Stimulated activated CD8-positive, alpha-beta memory T cell treated with anti-CD3 and anti-CD28 coated beads, Interleukin-12 subunit alpha, Interleukin-12 subunit beta, amount 100 ng/mL, for 1 hour (primary cell): ENCODE results near the gene KRTAP22-1.

Source experiments
- DNase-seq: peaks from one replicate; pipeline ENCODE4 v3.0.0-alpha.2; 2020; ENCODE audit warnings: low read depth

KRTAP22-1 gene

GRCh38 chr21:30600787-30601186, at the start of gene KRTAP22-1:
TSS of gene KRTAP22-1 (plus strand) at chr21:30601087.
- DNase-seq, result no peak

GRCh38 chr21:30552782-30553181, 48.1 kb upstream of the KRTAP22-1 start:
- DNase-seq, result no peak

GRCh38 chr21:30555095-30555494, 45.8 kb upstream of the KRTAP22-1 start:
- no peak for DNase-seq

- DNase-seq, result no peak
Observed at GRCh38 chr21:30561264-30561895, 39.5 kb upstream of the KRTAP22-1 start, which contains the start of gene KRTAP19-7. TSS of gene KRTAP19-7 (minus strand) at chr21:30561314. CDS start at chr21:30561289, 25 bp downstream.

GRCh38 chr21:30561957-30562356, 38.9 kb upstream of the KRTAP22-1 start:
- DNase-seq, result no peak

- no peak for DNase-seq
Observed at GRCh38 chr21:30563072-30563471, 37.8 kb upstream of the KRTAP22-1 start.

- no peak for DNase-seq
Observed at GRCh38 chr21:30563630-30564029, 37.3 kb upstream of the KRTAP22-1 start.

GRCh38 chr21:30567617-30568016, 33.3 kb upstream of the KRTAP22-1 start:
- no peak for DNase-seq

- no peak for DNase-seq
Observed at GRCh38 chr21:30577766-30578165, 23.1 kb upstream of the KRTAP22-1 start.

GRCh38 chr21:30579346-30579745, 21.5 kb upstream of the KRTAP22-1 start:
- no peak for DNase-seq

GRCh38 chr21:30580132-30580531, 20.8 kb upstream of the KRTAP22-1 start:
- no peak for DNase-seq

- DNase-seq, result no peak
Observed at GRCh38 chr21:30582870-30583269, 18.0 kb upstream of the KRTAP22-1 start.

GRCh38 chr21:30590297-30590696, 10.6 kb upstream of the KRTAP22-1 start, which contains the start of gene KRTAP22-2:
TSS of gene KRTAP22-2 (minus strand) at chr21:30590397.
- no peak for DNase-seq

GRCh38 chr21:30592140-30592539, 8.7 kb upstream of the KRTAP22-1 start, which contains the start of gene KRTAP6-3:
TSS of gene KRTAP6-3 (plus strand) at chr21:30592440. CDS start at chr21:30592446, 6 bp downstream.
- DNase-seq, result no peak

GRCh38 chr21:30598802-30599201, 2.1 kb upstream of the KRTAP22-1 start, which contains the start of gene KRTAP6-2:
TSS of gene KRTAP6-2 (minus strand) at chr21:30598902. CDS start at chr21:30598874, 28 bp downstream.
- DNase-seq, result no peak

GRCh38 chr21:30605968-30606367, 5.1 kb downstream of the KRTAP22-1 start:
- no peak for DNase-seq

- no peak for DNase-seq
Observed at GRCh38 chr21:30612132-30612531, 11.2 kb downstream of the KRTAP22-1 start.

- DNase-seq, result no peak
Observed at GRCh38 chr21:30613836-30614235, 12.9 kb downstream of the KRTAP22-1 start, which contains the start of gene KRTAP6-1. TSS of gene KRTAP6-1 (minus strand) at chr21:30613930. CDS start at chr21:30613904, 26 bp downstream.

- no peak for DNase-seq
Observed at GRCh38 chr21:30615199-30615598, 14.3 kb downstream of the KRTAP22-1 start.

GRCh38 chr21:30616125-30616524, 15.2 kb downstream of the KRTAP22-1 start, which contains the start of gene KRTAP20-1:
TSS of gene KRTAP20-1 (plus strand) at chr21:30616425. CDS start at chr21:30616455, 30 bp downstream.
- no peak for DNase-seq

- no peak for DNase-seq
Observed at GRCh38 chr21:30620080-30620479, 19.2 kb downstream of the KRTAP22-1 start.

- DNase-seq, result no peak
Observed at GRCh38 chr21:30620522-30620921, 19.6 kb downstream of the KRTAP22-1 start, which contains the start of gene KRTAP20-4. TSS of gene KRTAP20-4 (plus strand) at chr21:30620627.

- DNase-seq, result no peak
Observed at GRCh38 chr21:30623362-30623761, 22.5 kb downstream of the KRTAP22-1 start.
